ENCODE measurements around the gene FAM222A.

FAM222A gene

DNA sequence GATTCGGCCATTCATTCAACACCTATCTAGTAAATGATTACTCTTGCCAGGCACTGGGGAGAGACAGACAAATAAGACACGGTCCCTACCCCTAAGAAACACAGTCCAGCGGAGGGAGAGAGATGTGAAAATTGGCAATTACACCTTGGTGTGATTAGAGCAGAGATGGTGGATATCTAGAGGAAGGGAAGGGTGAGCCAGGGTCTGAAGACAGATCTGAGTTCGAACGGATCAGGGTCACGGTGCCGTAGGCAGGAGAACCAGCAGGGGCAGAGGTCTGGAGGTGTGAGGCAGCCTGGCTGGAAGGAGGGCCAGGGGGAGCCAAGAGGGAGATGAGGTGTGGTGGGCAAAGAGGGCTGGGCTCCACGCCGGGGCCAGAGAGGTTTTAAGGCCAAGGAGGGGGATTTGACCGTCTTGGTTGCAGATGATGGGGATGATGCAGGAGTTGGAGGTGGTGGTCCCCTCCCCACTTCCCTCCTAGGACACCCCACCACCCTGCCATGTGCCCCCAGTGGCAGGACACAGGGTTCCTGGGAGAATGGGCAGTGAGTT is 27.1 kb downstream of the FAM222A start:
- no peak overlapping the region for H3K4me2 ChIP-seq (ENCODE audit: low read length)
- H3K27ac ChIP-seq (ENCODE audit: low read depth, low read length): no peak overlapping the region
- H3K36me3 ChIP-seq (ENCODE audit: control insufficient read depth, low read length): no peaks in the 10 kb centered on the region
- no peaks in the 10 kb centered on the region for H3K9me3 ChIP-seq (ENCODE audit: control insufficient read depth, insufficient read depth, low read length)
- H4K20me1 ChIP-seq (ENCODE audit: control insufficient read depth, insufficient read depth, low read depth, low read length): 0 out of 2 replicates have a peak, but pooled peaks cover 5% of the 10 kb centered on the region
- no peaks in the 10 kb centered on the region for H3F3A ChIP-seq (ENCODE audit: control insufficient read depth, insufficient read depth)
- no peaks in the 10 kb centered on the region for H3K27me3 ChIP-seq (ENCODE audit: control insufficient read depth, low read length)
- no peaks in the 10 kb centered on the region for H3K9me2 ChIP-seq (replicated peaks; ENCODE audit: control insufficient read depth, low read length)
- H3K4me3 ChIP-seq (ENCODE audit: low read length): no peak overlapping the region
- no peak for TF ChIP-seq EZH2phosphoT487 (IDR thresholded peaks at IDR 0.05; ENCODE audit: borderline replicate concordance, low read length)
- TF ChIP-seq, protein P1, sequence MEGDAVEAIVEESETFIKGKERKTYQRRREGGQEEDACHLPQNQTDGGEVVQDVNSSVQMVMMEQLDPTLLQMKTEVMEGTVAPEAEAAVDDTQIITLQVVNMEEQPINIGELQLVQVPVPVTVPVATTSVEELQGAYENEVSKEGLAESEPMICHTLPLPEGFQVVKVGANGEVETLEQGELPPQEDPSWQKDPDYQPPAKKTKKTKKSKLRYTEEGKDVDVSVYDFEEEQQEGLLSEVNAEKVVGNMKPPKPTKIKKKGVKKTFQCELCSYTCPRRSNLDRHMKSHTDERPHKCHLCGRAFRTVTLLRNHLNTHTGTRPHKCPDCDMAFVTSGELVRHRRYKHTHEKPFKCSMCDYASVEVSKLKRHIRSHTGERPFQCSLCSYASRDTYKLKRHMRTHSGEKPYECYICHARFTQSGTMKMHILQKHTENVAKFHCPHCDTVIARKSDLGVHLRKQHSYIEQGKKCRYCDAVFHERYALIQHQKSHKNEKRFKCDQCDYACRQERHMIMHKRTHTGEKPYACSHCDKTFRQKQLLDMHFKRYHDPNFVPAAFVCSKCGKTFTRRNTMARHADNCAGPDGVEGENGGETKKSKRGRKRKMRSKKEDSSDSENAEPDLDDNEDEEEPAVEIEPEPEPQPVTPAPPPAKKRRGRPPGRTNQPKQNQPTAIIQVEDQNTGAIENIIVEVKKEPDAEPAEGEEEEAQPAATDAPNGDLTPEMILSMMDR (IDR thresholded peaks at IDR 0.05; ENCODE audit: low read depth, low read length, poor library complexity, severe bottlenecking): no peak
- no peaks in the 10 kb centered on the region for H3K79me2 ChIP-seq (ENCODE audit: control insufficient read depth, low read length)
- no peaks in the 10 kb centered on the region for H3K4me1 ChIP-seq (ENCODE audit: control insufficient read depth, low read length)

- H3K36me3 ChIP-seq (ENCODE audit: control insufficient read depth, low read length): no peaks in the 10 kb centered on the region
- H3K27me3 ChIP-seq (ENCODE audit: control insufficient read depth, low read length): no peaks in the 10 kb centered on the region
- H4K20me1 ChIP-seq (ENCODE audit: control insufficient read depth, insufficient read depth, low read depth, low read length): 0 out of 2 replicates have a peak, but pooled peaks cover 5% of the 10 kb centered on the region
Observed at GRCh38 chr12:109741286-109741969, 27.8 kb downstream of the FAM222A start.

DNA sequence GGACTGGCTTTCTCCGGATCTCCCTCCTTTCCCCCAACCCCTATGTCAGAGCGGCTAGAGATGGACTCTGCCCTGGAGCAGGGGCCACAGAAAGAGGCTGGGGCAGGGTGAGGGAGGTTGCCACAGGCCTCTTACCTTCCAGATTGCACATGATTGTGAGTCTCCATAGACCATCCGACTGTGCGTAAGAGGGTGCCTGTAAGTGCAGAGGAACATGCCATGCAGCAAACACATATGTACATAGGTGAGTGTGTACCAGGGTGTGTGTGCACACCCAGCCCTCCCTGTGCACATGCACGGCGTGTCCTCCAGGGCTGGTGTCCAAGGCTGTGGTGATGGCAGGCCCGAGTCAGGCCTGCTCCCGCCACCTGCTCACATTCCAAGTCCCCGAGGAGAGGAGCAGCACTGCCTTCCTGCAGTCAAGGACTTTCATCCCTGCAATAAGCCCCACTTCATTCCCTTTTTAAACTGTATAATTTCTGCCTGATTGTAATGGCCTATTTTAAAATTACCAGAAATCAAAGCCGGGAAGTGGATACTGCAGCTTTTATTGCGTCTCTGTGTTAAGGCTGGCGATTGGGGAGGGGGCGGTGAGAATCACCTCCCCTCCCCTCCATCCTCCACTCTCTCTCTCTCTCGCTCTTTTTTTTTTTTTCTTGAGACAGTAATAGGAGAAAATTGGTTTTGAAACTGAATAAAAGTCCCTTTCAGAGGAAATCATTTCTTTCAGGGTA is 28.5 kb downstream of the FAM222A start:
- TF ChIP-seq EZH2phosphoT487 (IDR thresholded peaks at IDR 0.05; ENCODE audit: borderline replicate concordance, low read length): no peak
- TF ChIP-seq, protein P1 (IDR thresholded peaks at IDR 0.05; ENCODE audit: low read depth, low read length, poor library complexity, severe bottlenecking): no peak
- Histone ChIP-seq H3K36me3 (ENCODE audit: control insufficient read depth, low read length) (no peaks in the 10 kb centered on the region), H4K20me1 (ENCODE audit: control insufficient read depth, insufficient read depth, low read depth, low read length) (0 out of 2 replicates have a peak, but pooled peaks cover 5% of the 10 kb centered on the region), H3K27me3 (ENCODE audit: control insufficient read depth, low read length) (no peaks in the 10 kb centered on the region), H3K4me2 (ENCODE audit: low read length) (no peak overlapping the region), H3K4me1 (ENCODE audit: control insufficient read depth, low read length) (no peaks in the 10 kb centered on the region), H3F3A (ENCODE audit: control insufficient read depth, insufficient read depth) (no peaks in the 10 kb centered on the region), H3K27ac (ENCODE audit: low read depth, low read length) (no peak overlapping the region), H3K79me2 (ENCODE audit: control insufficient read depth, low read length) (no peaks in the 10 kb centered on the region), H3K4me3 (ENCODE audit: low read length) (no peak overlapping the region), H3K9me2 (replicated peaks; ENCODE audit: control insufficient read depth, low read length) (no peaks in the 10 kb centered on the region), H3K9me3 (ENCODE audit: control insufficient read depth, insufficient read depth, low read length) (no peaks in the 10 kb centered on the region)

More at GRCh38 chr12:109741286-109741969, 27.8 kb downstream of the FAM222A start:
- no peaks in the 10 kb centered on the region for H3F3A ChIP-seq (ENCODE audit: control insufficient read depth, insufficient read depth)
- H3K4me2 ChIP-seq (ENCODE audit: low read length): no peak overlapping the region
- TF ChIP-seq, protein P1 (IDR thresholded peaks at IDR 0.05; ENCODE audit: low read depth, low read length, poor library complexity, severe bottlenecking): no peak
- TF ChIP-seq EZH2phosphoT487 (IDR thresholded peaks at IDR 0.05; ENCODE audit: borderline replicate concordance, low read length): no peak
- no peaks in the 10 kb centered on the region for H3K4me1 ChIP-seq (ENCODE audit: control insufficient read depth, low read length)
- H3K9me2 ChIP-seq (replicated peaks; ENCODE audit: control insufficient read depth, low read length): no peaks in the 10 kb centered on the region
- no peak overlapping the region for H3K4me3 ChIP-seq (ENCODE audit: low read length)
- H3K9me3 ChIP-seq (ENCODE audit: control insufficient read depth, insufficient read depth, low read length): no peaks in the 10 kb centered on the region
- H3K27ac ChIP-seq (ENCODE audit: low read depth, low read length): no peak overlapping the region
- H3K79me2 ChIP-seq (ENCODE audit: control insufficient read depth, low read length): no peaks in the 10 kb centered on the region
